A549 (cell line): ENCODE data around the gene PTPN9. TPM values are rescaled to one million over a fixed set of nuclear protein-coding genes. Genes with fewer than 3 reads are reported as not detected.
"Not testable (repeated sequence)": the region's sequence is repeated elsewhere in the genome, so short reads cannot be mapped to it uniquely, and the experiment has no call there.

ENCODE experiments used
- ATAC-seq, 2 experiments: fragments of 200-7000 bp in 1 of 2; fragments of >200 bp in 1 of 2; cut with Nextera tagmentation in 1 of 2; cut with Tn5 transposase in 1 of 2; 3 replicates each; pipeline versions ENCODE4 v1.8.0 to v1.9.1; 2018 to 2020; ENCODE audit warnings: mild to moderate bottlenecking in 1 of 2, moderate library complexity in 1 of 2
- CTCF ChIA-PET: fragments of 300-600 bp; sonication (Branson Sonifier 250); formaldehyde crosslinking; extraction: SDS; loops from one replicate; lab custom pipeline; 2021; ENCODE audit warnings: antibody characterized with exemption, inconsistent platforms; lab: Yijun Ruan, JAX
- POLR2A ChIA-PET: fragments of 350-600 bp; formaldehyde crosslinking; extraction: SDS; loops from one replicate; lab custom pipeline; 2021; ENCODE audit warnings: antibody characterized with exemption, inconsistent platforms; lab: Yijun Ruan, JAX
- DNase-seq, 2 experiments: peaks; one replicate each; pipeline versions ENCODE4 v3.0.0 to v3.0.0-alpha.2; 2011 to 2016; ENCODE audit warnings: low read depth in 1 of 2, low spot score in 1 of 2
- FAIRE-seq: peaks from 2 replicates; lab custom pipeline; 2011; peaks lifted over from hg19 to GRCh38; lab: Jason Lieb, UNC
- H3K27ac ChIP-seq, 2 experiments: fragments of >200 bp; sonication (Bioruptor Twin); formaldehyde crosslinking; 3 replicates each; pipeline ENCODE4 v1.5.1; 2016 to 2017
- H3K4me1 ChIP-seq: fragments of >200 bp; sonication (Bioruptor Twin); formaldehyde crosslinking; 3 replicates; pipeline ENCODE4 v1.6.1; 2016
- H3K4me2 ChIP-seq: fragments of >200 bp; sonication (Bioruptor Twin); formaldehyde crosslinking; 3 replicates; pipeline ENCODE4 v1.6.1; 2016
- H3K4me3 ChIP-seq: fragments of >200 bp; sonication (Bioruptor Twin); formaldehyde crosslinking; 3 replicates; pipeline ENCODE4 v1.5.1; 2016
- H3K9me3 ChIP-seq: fragments of >200 bp; sonication (Bioruptor Twin); formaldehyde crosslinking; 3 replicates; pipeline ENCODE4 v1.6.1; 2016
- CHD2 ChIP-seq: fragments of 150-350 bp; IDR thresholded peaks from 2 replicates; pipeline ENCODE4 v1.6.1; 2014; ENCODE audit warnings: low read length; ENCODE audit not compliant: partially characterized antibody
- EHF ChIP-seq: fragments of 250-450 bp; sonication (Bioruptor Pico); IDR thresholded peaks from 2 replicates; pipeline ENCODE4 v1.5.0; 2020; ENCODE audit warnings: mild to moderate bottlenecking
- EP300 ChIP-seq, 2 experiments: fragments of >200 bp; sonication (Bioruptor Twin); formaldehyde crosslinking; IDR thresholded peaks; 2 replicates in 1 of 2; 3 replicates in 1 of 2; pipeline ENCODE4 v1.6.1; 2016 to 2017
- ESRRA ChIP-seq: fragments of 150-350 bp; IDR thresholded peaks from 2 replicates; pipeline ENCODE4 v1.6.1; 2014; ENCODE audit warnings: mild to moderate bottlenecking, low read length, borderline replicate concordance
- HDAC2 ChIP-seq: fragments of 200-600 bp; sonication (generic); IDR thresholded peaks from 2 replicates; pipeline ENCODE4 v1.6.1; 2016
- HOXB13 ChIP-seq: fragments of 250-450 bp; sonication (Bioruptor Pico); IDR thresholded peaks from 2 replicates; pipeline ENCODE4 v1.5.0; 2020; ENCODE audit warnings: low read depth, mild to moderate bottlenecking, moderate library complexity
- JUN ChIP-seq, 2 experiments: fragments of >200 bp; sonication (Bioruptor Twin); formaldehyde crosslinking; IDR thresholded peaks; 2 replicates in 1 of 2; 3 replicates in 1 of 2; pipeline ENCODE4 v1.6.1; 2016 to 2017
- KDM1A ChIP-seq: fragments of 200-600 bp; sonication (generic); IDR thresholded peaks from 2 replicates; pipeline ENCODE4 v1.6.1; 2016; ENCODE audit warnings: low read depth, mild to moderate bottlenecking
- KDM5A ChIP-seq: fragments of 200-600 bp; sonication (generic); IDR thresholded peaks from 2 replicates; pipeline ENCODE4 v1.6.1; 2016; ENCODE audit warnings: antibody characterized with exemption, mild to moderate bottlenecking
- NPAS2 ChIP-seq: fragments of 250-450 bp; sonication (Bioruptor Pico); IDR thresholded peaks from 2 replicates; pipeline ENCODE4 v1.8.0; 2022; ENCODE audit warnings: mild to moderate bottlenecking, moderate library complexity, borderline replicate concordance
- PHF8 ChIP-seq: fragments of 200-600 bp; sonication (generic); IDR thresholded peaks from 2 replicates; pipeline ENCODE4 v1.6.1; 2016; ENCODE audit warnings: low read depth, mild to moderate bottlenecking, antibody characterized with exemption, moderate library complexity, borderline replicate concordance
- POLR2AphosphoS2 ChIP-seq: conservative IDR thresholded peaks from 2 replicates; pipeline ENCODE4 v1.6.1; 2012; ENCODE audit warnings: low read length, improper control_type of control experiment, inconsistent platforms
- RARB ChIP-seq: fragments of 250-450 bp; sonication (Bioruptor Pico); IDR thresholded peaks from 2 replicates; pipeline ENCODE4 v1.8.0; 2021; ENCODE audit warnings: mild to moderate bottlenecking, moderate library complexity
- RFX5 ChIP-seq: fragments of 450-650 bp; IDR thresholded peaks from 2 replicates; pipeline ENCODE4 v1.7.1; 2014; ENCODE audit warnings: antibody characterized with exemption, mild to moderate bottlenecking, moderate library complexity
- ZNF302 ChIP-seq: fragments of 250-450 bp; sonication (Bioruptor Pico); IDR thresholded peaks from 2 replicates; pipeline ENCODE4 v1.9.0; 2021; ENCODE audit warnings: inconsistent platforms, mild to moderate bottlenecking, moderate library complexity
- WGBS: methylation state at CpG from one replicate; pipeline ENCODE4 v1.1.6; 2017; ENCODE audit errors: missing lambda C conversion rate; 5-methylcytosine and 5-hydroxymethylcytosine counted together
- polyA plus RNA-seq, 4 experiments: library from polyadenylated mRNA; depleted of rRNA in 3 of 4; stranded (reverse); fragments of >200 nt; fragmentation: RNase III in 1 of 4; extraction: RNeasy Plus Mini Kit Qiagen cat#74134 plus additional on column Dnase treatment in 1 of 4; gene quantifications; 2 replicates in 3 of 4; 3 replicates in 1 of 4; pipeline ENCODE4 v1.2.3, GENCODE V29; 2011 to 2017
- TF ChIP-seq, protein P1 (sequence below): IDR thresholded peaks from 2 replicates; pipeline ENCODE4 v1.6.1; 2012
- TF ChIP-seq, protein P2 (sequence below): IDR thresholded peaks from 2 replicates; pipeline ENCODE4 v1.6.1; 2012
- TF ChIP-seq, protein P3 (sequence below): fragments of >200 bp; sonication (Bioruptor Twin); formaldehyde crosslinking; IDR thresholded peaks from 3 replicates; pipeline ENCODE4 v1.6.1; 2016
- TF ChIP-seq, protein P4 (sequence below): fragments of 150-350 bp; IDR thresholded peaks from 2 replicates; pipeline ENCODE4 v1.6.1; 2014; ENCODE audit warnings: low read depth, mild to moderate bottlenecking, low read length

The PTPN9 gene
- polyA plus RNA-seq, 2 of the 4 experiments (the other 2 are of a cell fraction), result 29.5 to 60.2 TPM

DNA sequence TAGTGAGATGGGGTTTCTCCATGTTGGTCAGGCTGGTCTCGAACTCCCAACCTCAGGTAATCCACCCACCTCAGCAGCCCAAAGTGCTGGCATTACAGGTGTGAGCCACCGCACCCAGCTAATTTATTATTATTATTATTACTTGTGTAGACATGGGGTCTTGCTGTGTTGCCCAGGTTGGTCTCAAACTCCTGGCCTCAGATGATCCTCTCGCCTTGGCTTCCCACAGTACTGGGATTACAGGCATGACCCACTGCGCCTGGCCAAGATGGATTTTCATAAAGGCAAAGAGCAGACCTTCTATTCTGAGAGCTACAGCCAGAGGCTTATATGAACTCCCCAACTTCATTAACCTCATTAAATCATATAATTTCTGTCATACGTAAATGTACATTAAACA is 17.2 kb downstream of the PTPN9 start:
- no peak for DNase-seq
- POLR2A ChIA-PET, result interaction anchor here (0.6 kb wide), 2 partner anchors 14 to 337 kb away, joined by 4 to 5 read pairs; no protein-coding TSS in a partner anchor
- WGBS, result 95% methylated on average over 5 of the region's 5 CpGs
- TF ChIP-seq KDM5A (no peak), RFX5 (no peak)
- TF ChIP-seq, all 56 proteins: peak for 0
- CTCF ChIA-PET, result interaction anchor here (0.6 to 1.8 kb wide), 6 partner anchors 17 to 254 kb away, joined by 3 to 6 read pairs (median 4); partner anchors contain the start of genes PTPN9 and SNX33
- H3K9me3 ChIP-seq, result no peaks in the 10 kb centered on the region
- peaks cover 11% of the 10 kb centered on the region for H3K4me1 ChIP-seq
- H3K4me3 ChIP-seq, result no peak overlapping the region
- FAIRE-seq (no peak), ATAC-seq (no peak)
- H3K27ac ChIP-seq, result no peak overlapping the region
- H3K4me2 ChIP-seq, result no peak overlapping the region

DNA sequence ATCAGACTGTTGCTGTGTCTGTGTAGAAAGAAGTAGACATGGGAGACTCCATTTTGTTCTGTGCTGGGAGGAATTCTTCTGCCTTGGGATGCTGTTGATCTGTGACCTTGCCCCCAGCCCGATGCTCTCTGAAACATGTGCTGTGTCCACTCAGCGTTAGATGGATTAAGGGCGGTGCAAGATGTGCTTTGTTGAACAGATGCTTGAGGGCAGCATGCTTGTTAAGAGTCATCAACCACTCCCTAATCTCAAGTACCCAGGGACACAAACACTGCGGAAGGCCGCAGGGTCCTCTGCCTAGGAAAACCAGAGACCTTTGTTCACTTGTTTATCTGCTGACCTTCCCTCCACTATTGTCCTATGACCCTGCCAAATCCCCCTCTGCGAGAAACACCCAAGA is 19.8 kb downstream of the PTPN9 start:
- H3K4me1 ChIP-seq, H3K4me2 ChIP-seq, H3K9me3 ChIP-seq, CTCF ChIA-PET, H3K27ac ChIP-seq, FAIRE-seq, DNase-seq, H3K4me3 ChIP-seq, ATAC-seq: not testable (repeated sequence)
- 75% methylated on average over 6 of the region's 6 CpGs for WGBS
- POLR2A ChIA-PET, result interaction anchor here (0.7 kb wide), 1 partner anchor 20 kb away, joined by 4 read pairs; the partner anchor contains the start of gene PTPN9

DNA sequence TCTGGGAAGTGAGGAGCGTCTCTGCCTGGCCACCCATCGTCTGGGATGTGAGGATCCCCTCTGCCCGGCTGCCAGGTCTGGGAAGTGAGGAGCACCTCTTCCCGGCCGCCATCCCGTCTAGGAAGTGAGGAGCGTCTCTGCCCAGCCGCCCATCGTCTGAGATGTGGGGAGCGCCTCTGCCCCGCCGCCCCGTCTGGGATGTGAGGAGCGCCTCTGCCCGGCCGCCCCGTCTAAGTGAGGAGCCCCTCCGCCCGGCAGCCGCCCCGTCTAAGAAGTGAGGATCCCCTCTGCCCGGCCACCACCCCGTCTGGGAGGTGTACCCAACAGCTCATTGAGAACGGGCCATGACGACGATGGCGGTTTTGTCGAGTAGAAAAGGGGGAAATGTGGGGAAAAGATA is 20.2 kb downstream of the PTPN9 start:
- H3K4me1 ChIP-seq, H3K9me3 ChIP-seq, H3K4me2 ChIP-seq, POLR2A ChIA-PET, H3K27ac ChIP-seq, H3K4me3 ChIP-seq, FAIRE-seq, ATAC-seq, CTCF ChIA-PET, DNase-seq: not testable (repeated sequence)
- 97% methylated on average over 22 of the region's 28 CpGs for WGBS

DNA sequence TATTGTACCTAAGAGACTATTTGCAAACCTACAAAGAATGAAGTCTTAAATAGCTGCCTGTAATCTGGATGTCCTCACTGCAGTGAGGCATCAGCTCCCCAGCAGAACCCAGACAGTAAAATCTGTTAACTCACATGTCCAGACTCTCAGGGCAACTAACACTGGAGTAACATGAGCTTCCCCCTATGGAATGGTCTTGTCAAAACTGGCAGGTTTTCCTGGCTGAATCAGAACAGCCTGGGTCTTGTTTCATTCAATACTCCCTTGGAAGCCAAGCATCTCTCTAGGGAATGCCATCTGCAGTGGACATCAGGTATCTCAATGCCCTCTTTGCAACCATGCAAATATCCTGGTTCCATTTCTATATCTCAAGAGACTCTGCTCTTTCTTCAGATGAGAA is 24.4 kb downstream of the PTPN9 start:
- Histone ChIP-seq H3K4me2 (no peak overlapping the region), H3K27ac (no peak overlapping the region), H3K4me3 (no peak overlapping the region), H3K4me1 (no peaks in the 10 kb centered on the region), H3K9me3 (no peaks in the 10 kb centered on the region)
- no peak for DNase-seq
- POLR2A ChIA-PET, result no interaction called here
- ATAC-seq, result peak in 1 of 2 experiments; percentile 39; a peak in 3 of 6 replicates
- CTCF ChIA-PET, result interaction anchor here (0.6 to 2.0 kb wide), 4 partner anchors 13 to 130 kb away, joined by 3 to 6 read pairs (median 4); no protein-coding TSS in a partner anchor
- FAIRE-seq, result no peak
- no peak for TF ChIP-seq NPAS2 (CRISPR knock-in tag)
- TF ChIP-seq HOXB13 (CRISPR knock-in tag), result no peak
- TF ChIP-seq RFX5, result no peak

DNA sequence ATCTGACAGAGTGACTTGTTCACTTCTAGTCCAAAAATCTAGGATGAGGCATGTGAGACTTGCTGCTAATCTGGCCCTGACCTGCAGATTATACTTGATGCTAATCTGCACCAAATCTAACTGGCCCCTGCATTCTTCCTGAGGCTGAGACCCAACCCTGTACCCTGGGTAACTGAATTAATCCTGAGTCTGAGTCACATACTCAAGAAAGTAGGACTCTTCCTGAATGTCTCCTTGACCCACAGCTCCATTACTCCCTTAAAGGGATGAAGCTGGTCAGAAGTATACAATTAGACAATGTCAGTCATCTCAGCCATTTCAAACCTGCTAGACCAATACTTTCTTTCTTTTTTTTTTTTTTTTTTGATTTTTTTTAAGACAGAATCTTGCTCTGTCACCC is 25.5 kb downstream of the PTPN9 start:
- Histone ChIP-seq H3K4me1 (no peaks in the 10 kb centered on the region), H3K9me3 (no peaks in the 10 kb centered on the region), H3K4me2 (no peak overlapping the region), H3K27ac (no peak overlapping the region), H3K4me3 (no peak overlapping the region)
- POLR2A ChIA-PET, result interaction anchor here (1.0 kb wide), 1 partner anchor 86 kb away, joined by 3 read pairs; the partner anchor contains the start of gene IMP3
- peak; percentile 34 to 42; a peak in 4 of 6 replicates for ATAC-seq
- no peak for TF ChIP-seq ESRRA
- TF ChIP-seq, protein P1, sequence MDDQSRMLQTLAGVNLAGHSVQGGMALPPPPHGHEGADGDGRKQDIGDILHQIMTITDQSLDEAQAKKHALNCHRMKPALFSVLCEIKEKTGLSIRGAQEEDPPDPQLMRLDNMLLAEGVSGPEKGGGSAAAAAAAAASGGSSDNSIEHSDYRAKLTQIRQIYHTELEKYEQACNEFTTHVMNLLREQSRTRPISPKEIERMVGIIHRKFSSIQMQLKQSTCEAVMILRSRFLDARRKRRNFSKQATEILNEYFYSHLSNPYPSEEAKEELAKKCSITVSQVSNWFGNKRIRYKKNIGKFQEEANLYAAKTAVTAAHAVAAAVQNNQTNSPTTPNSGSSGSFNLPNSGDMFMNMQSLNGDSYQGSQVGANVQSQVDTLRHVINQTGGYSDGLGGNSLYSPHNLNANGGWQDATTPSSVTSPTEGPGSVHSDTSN, result no peak
- TF ChIP-seq ZNF302 (CRISPR knock-in tag), result no peak
- TF ChIP-seq KDM1A, result no peak
- TF ChIP-seq JUN (IDR thresholded peaks at IDR 0.05), result no peak
- no peak for TF ChIP-seq CHD2
- no peak for TF ChIP-seq EP300 (IDR thresholded peaks at IDR 0.05)
- TF ChIP-seq, protein P2, sequence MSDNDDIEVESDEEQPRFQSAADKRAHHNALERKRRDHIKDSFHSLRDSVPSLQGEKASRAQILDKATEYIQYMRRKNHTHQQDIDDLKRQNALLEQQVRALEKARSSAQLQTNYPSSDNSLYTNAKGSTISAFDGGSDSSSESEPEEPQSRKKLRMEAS, result no peak
- TF ChIP-seq EHF (CRISPR knock-in tag), result no peak
- TF ChIP-seq, protein P3, sequence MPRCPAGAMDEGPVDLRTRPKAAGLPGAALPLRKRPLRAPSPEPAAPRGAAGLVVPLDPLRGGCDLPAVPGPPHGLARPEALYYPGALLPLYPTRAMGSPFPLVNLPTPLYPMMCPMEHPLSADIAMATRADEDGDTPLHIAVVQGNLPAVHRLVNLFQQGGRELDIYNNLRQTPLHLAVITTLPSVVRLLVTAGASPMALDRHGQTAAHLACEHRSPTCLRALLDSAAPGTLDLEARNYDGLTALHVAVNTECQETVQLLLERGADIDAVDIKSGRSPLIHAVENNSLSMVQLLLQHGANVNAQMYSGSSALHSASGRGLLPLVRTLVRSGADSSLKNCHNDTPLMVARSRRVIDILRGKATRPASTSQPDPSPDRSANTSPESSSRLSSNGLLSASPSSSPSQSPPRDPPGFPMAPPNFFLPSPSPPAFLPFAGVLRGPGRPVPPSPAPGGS, result no peak
- TF ChIP-seq RARB (CRISPR knock-in tag), result no peak
- TF ChIP-seq HDAC2, result no peak
- TF ChIP-seq POLR2AphosphoS2, result no peak
- no peak for TF ChIP-seq PHF8
- TF ChIP-seq, protein P4, sequence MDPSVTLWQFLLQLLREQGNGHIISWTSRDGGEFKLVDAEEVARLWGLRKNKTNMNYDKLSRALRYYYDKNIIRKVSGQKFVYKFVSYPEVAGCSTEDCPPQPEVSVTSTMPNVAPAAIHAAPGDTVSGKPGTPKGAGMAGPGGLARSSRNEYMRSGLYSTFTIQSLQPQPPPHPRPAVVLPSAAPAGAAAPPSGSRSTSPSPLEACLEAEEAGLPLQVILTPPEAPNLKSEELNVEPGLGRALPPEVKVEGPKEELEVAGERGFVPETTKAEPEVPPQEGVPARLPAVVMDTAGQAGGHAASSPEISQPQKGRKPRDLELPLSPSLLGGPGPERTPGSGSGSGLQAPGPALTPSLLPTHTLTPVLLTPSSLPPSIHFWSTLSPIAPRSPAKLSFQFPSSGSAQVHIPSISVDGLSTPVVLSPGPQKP, result no peak
- no peak for DNase-seq
- CTCF ChIA-PET, result interaction anchor here (0.7 to 2.0 kb wide), 6 partner anchors 14 to 132 kb away, joined by 3 to 5 read pairs (median 4); partner anchors contain the start of gene PTPN9
- FAIRE-seq, result no peak
